GM18507 (cell line): ENCODE data around the gene CROCC.

Source experiments
- DNase-seq: peaks from one replicate; pipeline ENCODE4 v3.0.0; 2011; ENCODE audit warnings: low read depth; ENCODE audit not compliant: insufficient read length; ENCODE audit errors: extremely low spot score
- FAIRE-seq: peaks from 2 replicates; lab custom pipeline; 2011; peaks lifted over from hg19 to GRCh38; lab: Jason Lieb, UNC

Gene CROCC

DNA sequence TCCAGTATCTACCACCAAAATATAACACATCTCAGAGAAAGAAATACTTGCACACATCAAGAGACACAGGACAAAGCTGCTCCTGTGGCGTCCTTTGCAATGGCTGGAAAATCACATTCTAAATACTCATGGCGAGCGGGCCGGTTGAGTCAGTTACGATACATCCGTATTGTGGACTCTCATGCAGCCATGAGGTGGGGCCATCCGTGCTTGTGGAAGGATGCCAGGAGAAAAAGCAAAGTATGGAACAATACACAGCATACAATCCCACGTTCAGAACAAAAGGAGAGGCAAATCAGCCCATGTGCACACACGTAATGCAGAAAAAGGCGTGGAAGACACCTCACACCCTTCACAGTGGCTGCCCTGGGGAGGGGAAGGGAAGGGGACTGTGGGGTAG is 76.9 kb downstream of the CROCC start:
- no peak for FAIRE-seq
- no peak for DNase-seq

- DNase-seq (no peak), FAIRE-seq (no peak)
These were observed 78.1 kb downstream of the CROCC start for GRCh38 chr1:16999863-17000262.

DNA sequence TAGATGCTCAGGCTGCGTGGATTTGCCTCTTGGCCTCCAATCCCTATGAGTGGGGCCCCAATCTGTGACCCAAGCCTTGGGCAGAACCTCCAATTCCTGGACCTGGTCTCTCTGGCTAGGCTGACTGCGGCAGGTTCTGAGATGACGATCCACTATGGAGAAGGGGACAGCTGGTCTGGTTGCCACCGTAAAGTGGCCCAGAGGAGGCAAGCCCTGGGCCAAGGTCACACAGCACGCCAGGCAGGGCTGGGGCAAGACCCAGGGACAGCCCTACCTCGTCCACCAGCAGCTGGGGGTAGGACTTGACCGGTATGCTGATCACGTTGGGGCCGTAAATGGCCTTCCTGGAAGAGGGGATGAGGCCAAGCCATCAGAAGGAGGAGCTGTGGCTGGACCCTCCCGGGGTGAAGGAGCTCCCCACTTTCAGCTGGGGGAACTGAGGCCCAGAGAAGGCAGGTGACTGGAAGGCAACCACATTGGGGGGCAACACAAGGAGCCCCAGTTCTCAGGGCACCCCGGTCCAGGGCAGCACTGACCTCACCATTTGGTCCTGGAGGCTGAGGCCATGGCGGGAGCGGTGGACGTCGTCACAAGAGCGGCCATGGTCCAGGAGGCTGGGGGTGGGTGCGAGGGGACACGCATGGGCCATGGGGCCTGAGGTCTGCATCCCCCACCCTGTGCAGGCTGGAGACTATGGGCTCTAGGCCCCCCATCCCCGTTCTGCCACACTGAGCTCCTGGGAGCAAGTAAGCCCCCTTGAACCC is 80.2 kb downstream of the CROCC start:
- DNase-seq (no peak), FAIRE-seq (no peak)

DNA sequence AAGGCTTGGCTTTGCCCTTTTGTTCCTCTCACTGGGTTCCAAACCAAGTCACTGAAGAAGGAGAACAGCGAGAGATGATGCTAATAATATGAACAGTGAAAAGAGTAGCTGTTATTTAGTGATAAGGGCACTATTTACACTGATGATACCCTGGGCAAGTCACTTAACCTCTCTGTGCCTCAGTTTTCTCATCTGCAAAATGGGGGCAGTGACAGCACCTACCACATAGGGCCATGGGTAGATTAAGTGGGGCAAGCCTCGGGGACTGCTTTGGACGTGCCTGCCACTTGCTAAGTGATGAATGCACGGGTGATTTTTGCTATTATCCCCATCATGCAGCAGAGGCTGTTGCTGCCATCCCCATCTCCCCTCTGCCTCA is 80.8 kb downstream of the CROCC start:
- DNase-seq (no peak), FAIRE-seq (no peak)

GRCh38 chr1:17004466-17005364 is 83.0 kb downstream of the CROCC start:
- FAIRE-seq (no peak), DNase-seq (no peak)

DNA sequence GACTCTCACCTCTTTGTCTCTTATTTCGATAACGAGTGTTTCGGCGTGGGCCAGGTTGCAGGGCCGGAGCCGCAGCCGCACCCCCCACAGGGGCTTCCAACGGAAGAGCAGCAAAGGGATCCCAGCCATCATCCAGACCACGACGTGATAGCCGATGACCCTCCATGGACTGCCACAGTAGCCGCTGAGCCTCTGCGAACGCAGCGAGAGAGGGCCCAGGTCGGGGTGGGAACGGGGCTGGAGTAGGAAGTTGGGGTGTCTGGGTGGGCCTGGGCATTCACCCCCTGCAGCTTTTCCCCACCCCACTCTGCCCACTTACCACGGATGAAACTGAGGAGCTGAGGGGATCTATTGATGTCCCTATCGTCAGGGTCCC is 83.6 kb downstream of the CROCC start:
- DNase-seq: no peak
- no peak for FAIRE-seq

GRCh38 chr1:17007121-17007520 is 85.4 kb downstream of the CROCC start:
- FAIRE-seq: no peak
- DNase-seq: no peak

GRCh38 chr1:17008208-17008855 is 86.6 kb downstream of the CROCC start:
- FAIRE-seq (no peak), DNase-seq (no peak)

DNA sequence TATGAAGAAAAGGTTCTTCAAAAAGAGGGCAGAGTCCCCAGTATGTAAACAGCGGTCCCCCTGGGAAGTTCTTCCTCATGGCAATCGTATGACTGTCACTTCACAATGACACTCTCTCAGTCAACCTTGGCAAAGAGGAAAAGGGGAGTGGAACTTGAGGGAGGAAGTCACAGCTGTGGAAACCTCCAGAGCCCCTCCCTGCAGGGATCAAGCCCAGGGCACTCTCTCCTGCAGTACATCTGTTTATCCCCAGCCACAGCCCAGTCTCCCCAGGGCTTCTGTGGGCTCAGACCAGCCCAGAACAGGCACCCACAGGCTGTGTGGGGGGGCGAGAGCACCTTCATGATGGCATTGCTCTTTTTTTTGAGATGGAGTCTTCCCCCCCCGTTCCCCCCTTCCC is 88.0 kb downstream of the CROCC start:
- DNase-seq (no peak), FAIRE-seq (peak; percentile 35)

GRCh38 chr1:17011092-17011438 is 89.3 kb downstream of the CROCC start:
- FAIRE-seq (no peak), DNase-seq (no peak)

GRCh38 chr1:17011439-17012307 is 89.9 kb downstream of the CROCC start, which contains the start of gene ATP13A2:
ATP13A2 (minus strand) TSS chr1:17011928; CDS start chr1:17011738, 190 bp downstream.
- FAIRE-seq: peak; percentile 86
- DNase-seq: peak; percentile 79

GRCh38 chr1:17012775-17013490 is 91.2 kb downstream of the CROCC start:
- DNase-seq: no peak
- FAIRE-seq: no peak

- FAIRE-seq (peak; percentile 63), DNase-seq (no peak)
These were observed 92.0 kb downstream of the CROCC start for GRCh38 chr1:17013491-17014320.

DNA sequence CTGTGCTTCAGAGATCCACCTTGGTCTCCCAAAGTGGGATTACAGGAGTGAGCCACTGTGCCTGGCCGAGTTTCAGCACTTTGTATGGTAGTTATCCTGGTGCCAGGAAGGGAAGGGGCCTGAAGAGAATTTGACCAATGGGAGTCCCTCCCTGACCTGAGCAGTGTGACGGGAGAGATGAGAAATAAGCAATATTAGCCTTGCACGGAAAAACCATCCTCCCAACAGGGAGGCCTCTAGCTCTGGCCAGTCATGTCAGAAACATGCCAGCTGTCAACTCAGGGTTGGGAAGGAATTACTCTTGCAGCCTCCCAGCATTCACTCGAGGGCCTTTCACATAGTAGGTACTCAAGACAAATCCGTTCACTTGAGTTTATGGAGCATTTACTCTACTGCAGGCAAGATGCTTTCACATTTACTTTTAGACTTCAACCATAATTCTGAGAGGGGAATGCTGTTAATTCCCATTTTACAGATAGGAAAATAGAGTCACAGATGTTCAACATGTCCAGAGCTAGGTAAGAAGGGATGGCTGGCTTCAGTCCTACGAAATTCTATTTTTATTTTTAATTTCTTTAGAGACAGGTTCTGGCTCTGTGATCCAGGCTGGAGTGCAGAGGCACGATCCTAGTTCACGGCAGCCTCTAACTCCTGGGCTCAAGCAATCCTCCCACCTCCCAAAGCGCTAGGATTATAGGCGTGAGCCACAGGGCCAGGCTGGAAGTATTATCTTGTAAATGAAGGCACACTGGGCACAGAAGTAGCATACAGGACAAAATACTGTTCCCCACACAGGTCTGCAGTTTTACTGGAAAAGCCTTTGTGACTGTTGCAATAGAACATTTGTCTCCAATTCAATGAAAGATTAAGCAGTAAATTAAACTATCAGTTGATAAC is 93.2 kb downstream of the CROCC start:
- DNase-seq (no peak), FAIRE-seq (no peak)

GRCh38 chr1:17016317-17016661 is 94.6 kb downstream of the CROCC start:
- FAIRE-seq (no peak), DNase-seq (no peak)

DNA sequence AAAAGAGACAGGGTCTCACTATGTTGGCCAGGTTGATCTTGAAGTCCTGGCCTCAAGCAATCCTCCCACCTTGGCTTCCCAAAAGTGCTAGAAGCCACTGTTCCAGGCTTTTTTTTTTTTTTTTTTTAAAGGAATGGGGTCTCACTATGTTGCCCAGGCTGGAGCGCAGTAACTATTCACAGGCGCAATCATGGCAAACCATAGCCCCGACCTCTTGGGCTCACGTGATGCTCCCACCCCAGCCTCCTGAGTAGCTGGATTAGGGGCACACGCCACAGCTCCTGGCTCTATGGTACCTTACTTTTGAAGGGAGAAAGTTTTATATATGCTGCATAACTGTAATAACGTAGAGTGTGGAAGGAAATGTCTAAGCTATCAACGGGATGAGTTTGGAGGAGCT is 95.7 kb downstream of the CROCC start:
- DNase-seq (no peak), FAIRE-seq (no peak)

- peak; percentile 82 for FAIRE-seq
- no peak for DNase-seq
These were observed 97.1 kb downstream of the CROCC start for GRCh38 chr1:17018849-17019248.
